Upper lobe of left lung (tissue), 4 donors: ENCODE results near the gene AKNAD1.

ENCODE experiments used
- CTCF ChIP-seq, 6 experiments: fragments of 450-650 bp in 4 of 6; fragments of 200-600 bp in 2 of 6; sonication (generic) in 2 of 6; IDR thresholded peaks; one replicate each; pipeline ENCODE4 v1.5.1; 2016 to 2019; ENCODE audit warnings: antibody characterized with exemption in 6 of 6
- EP300 ChIP-seq, 4 donors: sonication (generic); formaldehyde crosslinking; IDR thresholded peaks; one replicate each; pipeline ENCODE4 v1.5.1; 2017; ENCODE audit warnings: antibody characterized with exemption in 4 of 4, control low read depth in 2 of 4
- POLR2A ChIP-seq, 4 donors: fragments of 450-650 bp; IDR thresholded peaks; one replicate each; pipeline ENCODE4 v1.5.1; 2016 to 2017; ENCODE audit warnings: antibody characterized with exemption in 4 of 4, mild to moderate bottlenecking in 2 of 4

GRCh38 chr1:108830119-108831008 is 26.5 kb downstream of the AKNAD1 start:
- TF ChIP-seq POLR2A (IDR thresholded peaks at IDR 0.05) (peak in 1 of 4 donors; percentile 15), CTCF (IDR thresholded peaks at IDR 0.05) (no peak), EP300 (IDR thresholded peaks at IDR 0.05) (peak in 1 of 4 donors; percentile 33)
